CD14-positive monocyte (primary cell): ENCODE results near the gene ITPK1. TPM values are rescaled to one million over a fixed set of nuclear protein-coding genes. Genes with fewer than 3 reads are reported as not detected.

Experiments used
- DNase-seq, 3 donors: peaks; one replicate each; pipeline ENCODE4 v3.0.0-alpha.2; 2011 to 2022
- H2AFZ ChIP-seq: 2 replicates; pipeline ENCODE4 v1.6.0; 2012; ENCODE audit warnings: mild to moderate bottlenecking, low read depth, low read length, inconsistent platforms; ENCODE audit not compliant: insufficient read depth, poor library complexity, severe bottlenecking
- H3K27ac ChIP-seq, 2 donors: 1 replicate in 1 of 2; 2 replicates in 1 of 2; pipeline ENCODE4 v1.5.1; 2012 to 2013; ENCODE audit warnings: low read length in 2 of 2, control low read depth in 1 of 2, inconsistent platforms in 1 of 2, low read depth in 1 of 2, mild to moderate bottlenecking in 1 of 2
- H3K27me3 ChIP-seq, 2 donors: one replicate each; pipeline versions ENCODE4 v1.6.0 to v1.6.1; 2011 to 2013; ENCODE audit warnings: low read length in 2 of 2; ENCODE audit not compliant: control insufficient read depth in 2 of 2, insufficient read depth in 2 of 2
- H3K36me3 ChIP-seq, 2 donors: replicated peaks in 1 of 2; 1 replicate in 1 of 2; 2 replicates in 1 of 2; pipeline versions ENCODE4 v1.5.1 to v1.6.1; 2012 to 2013; ENCODE audit warnings: low read length in 2 of 2, control low read depth in 1 of 2, inconsistent platforms in 1 of 2, mild to moderate bottlenecking in 1 of 2; ENCODE audit not compliant: insufficient read depth in 2 of 2, control insufficient read depth in 1 of 2
- H3K4me1 ChIP-seq, 2 donors: 1 replicate in 1 of 2; 2 replicates in 1 of 2; pipeline versions ENCODE4 v1.5.1 to v1.6.1; 2012 to 2013; ENCODE audit warnings: low read length in 2 of 2, control low read depth in 1 of 2, inconsistent platforms in 1 of 2, mild to moderate bottlenecking in 1 of 2, moderate library complexity in 1 of 2; ENCODE audit not compliant: insufficient read depth in 2 of 2, control insufficient read depth in 1 of 2
- H3K4me2 ChIP-seq: replicated peaks from 2 replicates; pipeline ENCODE3; 2012; ENCODE audit warnings: low read length, moderate library complexity, mild to moderate bottlenecking; ENCODE audit not compliant: poor library complexity, severe bottlenecking; ENCODE audit errors: extremely low read depth
- H3K4me3 ChIP-seq, 3 experiments: fragments of 200-600 bp in 1 of 3; sonication (generic) in 1 of 3; replicated peaks in 1 of 3; 1 replicate in 2 of 3; 2 replicates in 1 of 3; pipeline ENCODE4 v1.5.1; 2011 to 2013; ENCODE audit warnings: low read length in 3 of 3, mild to moderate bottlenecking in 3 of 3, control low read depth in 2 of 3, low read depth in 2 of 3, inconsistent platforms in 1 of 3, moderate library complexity in 1 of 3
- H3K79me2 ChIP-seq: 2 replicates; pipeline ENCODE4 v1.6.0; 2012; ENCODE audit warnings: mild to moderate bottlenecking, control low read depth, inconsistent platforms, low read length, moderate library complexity; ENCODE audit not compliant: insufficient read depth
- H3K9ac ChIP-seq: 2 replicates; pipeline ENCODE4 v1.6.0; 2017; ENCODE audit warnings: low read length, mild to moderate bottlenecking; ENCODE audit not compliant: insufficient read depth, poor library complexity, severe bottlenecking
- H3K9me3 ChIP-seq, 2 donors: replicated peaks in 1 of 2; 1 replicate in 1 of 2; 2 replicates in 1 of 2; pipeline versions ENCODE4 v1.5.1 to v1.6.1; 2012 to 2013; ENCODE audit warnings: low read length in 2 of 2, control low read depth in 1 of 2; ENCODE audit not compliant: control insufficient read depth in 1 of 2, insufficient read depth in 1 of 2
- H4K20me1 ChIP-seq: 2 replicates; pipeline ENCODE4 v1.6.0; 2012; ENCODE audit warnings: mild to moderate bottlenecking, low read length, control low read depth, moderate library complexity; ENCODE audit not compliant: insufficient read depth
- H3K27ac Mint-ChIP-seq, 7 donors: one replicate each; pipeline ENCODE4 v1.8.0; 2020; ENCODE audit warnings: mild to moderate bottlenecking in 7 of 7, mixed read lengths in 7 of 7, moderate library complexity in 6 of 7, inconsistent platforms in 2 of 7
- H3K27me3 Mint-ChIP-seq, 3 donors: one replicate each; pipeline ENCODE4 v1.8.0; 2021 to 2022; ENCODE audit warnings: low read depth in 3 of 3, mild to moderate bottlenecking in 3 of 3, mixed read lengths in 3 of 3, moderate library complexity in 3 of 3, inconsistent platforms in 1 of 3
- H3K36me3 Mint-ChIP-seq, 2 donors: one replicate each; pipeline ENCODE4 v1.8.0; 2020; ENCODE audit warnings: mixed read lengths in 2 of 2, inconsistent platforms in 1 of 2, mild to moderate bottlenecking in 1 of 2
- H3K4me1 Mint-ChIP-seq: one replicate; pipeline ENCODE4 v1.8.0; 2020; ENCODE audit warnings: mild to moderate bottlenecking, mixed read lengths
- H3K4me3 Mint-ChIP-seq, 2 donors: one replicate each; pipeline ENCODE4 v1.8.0; 2020; ENCODE audit warnings: mild to moderate bottlenecking in 2 of 2, mixed read lengths in 2 of 2, moderate library complexity in 1 of 2
- H3K9me3 Mint-ChIP-seq, 7 donors: one replicate each; pipeline ENCODE4 v1.8.0; 2020 to 2022; ENCODE audit warnings: mixed read lengths in 7 of 7, mild to moderate bottlenecking in 6 of 7, moderate library complexity in 6 of 7, inconsistent platforms in 2 of 7
- CTCF ChIP-seq: fragments of 200-600 bp; IDR thresholded peaks from one replicate; pipeline ENCODE4 v1.8.0; 2022; ENCODE audit warnings: antibody characterized with exemption, mild to moderate bottlenecking
- WGBS: methylation state at CpG from one replicate; pipeline ENCODE4 v1.1.5; 2013; ENCODE audit warnings: missing lambda C conversion rate; ENCODE audit not compliant: insufficient coverage; 5-methylcytosine and 5-hydroxymethylcytosine counted together
- intact Hi-C, 2 donors: fragments of 100-400 bp; cut with micrococcal nuclease; formaldehyde crosslinking; loops; one replicate each; pipeline versions ENCODE4 v1.15.0 to v1.15.1; 2023
- polyA plus RNA-seq, 3 donors: library from polyadenylated mRNA; depleted of rRNA in 1 of 3; unstranded in 2 of 3; stranded (reverse) in 1 of 3; fragments of 300-500 nt in 2 of 3; fragments of >200 nt in 1 of 3; fragmentation: Illumina TruSeq in 2 of 3; gene quantifications; 1 replicate in 2 of 3; 2 replicates in 1 of 3; pipeline ENCODE4 v1.2.3, GENCODE V29; 2012 to 2021

The ITPK1 gene
- polyA plus RNA-seq, 3 donors: 57.1 to 144 (median 63.0) TPM

DNA sequence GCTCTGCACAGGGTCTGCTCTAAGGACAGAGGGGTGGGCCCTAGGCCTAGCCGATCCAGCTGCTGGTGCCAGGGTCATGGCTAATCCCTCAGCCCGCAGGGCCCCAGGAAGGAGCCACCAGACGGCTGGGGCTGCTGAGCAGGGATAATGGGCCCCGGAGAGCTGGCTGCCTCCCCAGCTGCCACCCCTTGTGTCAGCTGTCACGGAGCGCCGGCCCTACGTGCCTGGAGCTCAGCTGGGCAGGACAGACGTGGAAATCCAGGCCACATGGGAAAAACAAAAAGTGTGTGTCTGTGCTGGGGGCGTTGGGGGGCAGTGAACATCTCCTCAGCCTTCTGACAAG lies 156.6 kb downstream of the ITPK1 start:
- no peak for TF ChIP-seq CTCF
- intact Hi-C loops: loop anchor here in 1 of 2 donors (10.0 kb wide), 1 partner anchor 216 kb away; no protein-coding TSS in a partner anchor
- peaks cover 90% of the 10 kb centered on the region for H4K20me1 ChIP-seq
- H3K79me2 ChIP-seq: peaks cover 20% of the 10 kb centered on the region
- H3K36me3 Mint-ChIP-seq: peaks cover 86 to 99% of the 10 kb centered on the region in 2 donors
- no peak for DNase-seq
- no peak overlapping the region for H2AFZ ChIP-seq
- no peak overlapping the region for H3K4me3 Mint-ChIP-seq
- H3K4me2 ChIP-seq: no peak overlapping the region
- H3K27ac Mint-ChIP-seq: peak overlapping the region in 1 of 7 donors; percentile 7
- 96% methylated on average over 10 of the region's 10 CpGs for WGBS
- H3K9me3 Mint-ChIP-seq: no peaks in the 10 kb centered on the region
- H3K27me3 ChIP-seq: no peaks in the 10 kb centered on the region
- no peaks in the 10 kb centered on the region for H3K9me3 ChIP-seq
- no peak overlapping the region for H3K9ac ChIP-seq
- no peaks in the 10 kb centered on the region for H3K4me1 ChIP-seq
- H3K4me3 ChIP-seq: no peak overlapping the region
- peaks cover 0 to 1% (median 1%) of the 10 kb centered on the region in 3 donors for H3K27me3 Mint-ChIP-seq
- H3K36me3 ChIP-seq: peaks cover 87 to 100% of the 10 kb centered on the region in 2 donors
- H3K4me1 Mint-ChIP-seq: no peaks in the 10 kb centered on the region
- H3K27ac ChIP-seq: peak overlapping the region in 1 of 2 donors; percentile 8

- Mint-ChIP-seq H3K9me3 (no peaks in the 10 kb centered on the region), H3K27ac (peak overlapping the region in 1 of 7 donors; percentile 53), H3K36me3 (peaks cover 88 to 99% of the 10 kb centered on the region in 2 donors), H3K27me3 (peaks cover 0 to 1% (median 0%) of the 10 kb centered on the region in 3 donors), H3K4me3 (no peak overlapping the region), H3K4me1 (no peaks in the 10 kb centered on the region)
- 97% methylated on average over 19 of the region's 22 CpGs for WGBS
- Histone ChIP-seq H3K36me3 (peaks cover 90 to 100% of the 10 kb centered on the region in 2 donors), H3K4me2 (no peak overlapping the region), H3K4me1 (no peaks in the 10 kb centered on the region), H4K20me1 (peaks cover 86% of the 10 kb centered on the region), H3K27me3 (no peaks in the 10 kb centered on the region), H3K9me3 (no peaks in the 10 kb centered on the region), H2AFZ (no peak overlapping the region), H3K9ac (no peak overlapping the region), H3K27ac (peak overlapping the region in 1 of 2 donors; percentile 8), H3K79me2 (peaks cover 14% of the 10 kb centered on the region), H3K4me3 (no peak overlapping the region)
- intact Hi-C loops: loop anchor here in 1 of 2 donors (10.0 kb wide), 1 partner anchor 216 kb away; no protein-coding TSS in a partner anchor
- no peak for TF ChIP-seq CTCF
- no peak for DNase-seq
Observed at GRCh38 chr14:92958373-92959188, 157.1 kb downstream of the ITPK1 start.
